Caco-2 (cell line): ENCODE data around the gene TLNRD1. TPM values are rescaled to one million over a fixed set of nuclear protein-coding genes. Genes with fewer than 3 reads are reported as not detected.
A peak's percentile ranks its signal among the peaks of the same experiment; 100 is the strongest.

Experiments used
- BruUV-seq: library from RNA; stranded (reverse); fragments of 400-500 nt; replicated peaks from 2 replicates; lab custom pipeline; 2021; lab: Mats Ljungman, UMichigan
- CTCF ChIA-PET: fragments of 300-600 bp; sonication (Branson Sonifier 250); formaldehyde crosslinking; loops from one replicate; lab custom pipeline; 2022; ENCODE audit warnings: antibody characterized with exemption; lab: Charles Lee
- POLR2A ChIA-PET: fragments of 300-600 bp; sonication (Branson Sonifier 250); formaldehyde crosslinking; loops from one replicate; lab custom pipeline; 2022; ENCODE audit warnings: antibody characterized with exemption; lab: Charles Lee
- DNase-seq, 2 experiments: peaks; one replicate each; pipeline versions ENCODE4 v3.0.0 to v3.0.0-alpha.2; 2020 to 2022
- H3K27me3 ChIP-seq: replicated peaks from 2 replicates; pipeline ENCODE4 v1.6.0; 2011; ENCODE audit warnings: low read length; ENCODE audit not compliant: control insufficient read depth, insufficient read depth
- H3K36me3 ChIP-seq: 2 replicates; pipeline ENCODE4 v1.5.1; 2011; ENCODE audit warnings: low read length; ENCODE audit not compliant: control insufficient read depth, insufficient read depth
- H3K4me1 ChIP-seq: fragments of 250-450 bp; sonication (Bioruptor Pico); 2 replicates; pipeline ENCODE4 v1.5.1; 2020; ENCODE audit warnings: mild to moderate bottlenecking
- H3K4me3 ChIP-seq: 2 replicates; pipeline ENCODE4 v1.5.1; 2011; ENCODE audit warnings: low read depth, mild to moderate bottlenecking, control low read depth, low read length
- H3K9me3 ChIP-seq: fragments of 250-450 bp; sonication (Bioruptor Pico); 2 replicates; pipeline ENCODE4 v1.5.1; 2020; ENCODE audit warnings: mild to moderate bottlenecking, moderate library complexity
- H3K27ac Mint-ChIP-seq: one replicate; pipeline ENCODE4 v1.8.0; 2022; ENCODE audit warnings: mixed read lengths; ENCODE audit not compliant: unreplicated experiment
- H3K27me3 Mint-ChIP-seq: one replicate; pipeline ENCODE4 v1.8.0; 2022; ENCODE audit warnings: mixed read lengths; ENCODE audit not compliant: insufficient read depth, unreplicated experiment
- H3K36me3 Mint-ChIP-seq: one replicate; pipeline ENCODE4 v1.8.0; 2022; ENCODE audit warnings: mild to moderate bottlenecking, mixed read lengths; ENCODE audit not compliant: insufficient read depth, unreplicated experiment
- H3K4me1 Mint-ChIP-seq: one replicate; pipeline ENCODE4 v1.8.0; 2022; ENCODE audit warnings: low read depth, mixed read lengths; ENCODE audit not compliant: unreplicated experiment
- H3K4me3 Mint-ChIP-seq: one replicate; pipeline ENCODE4 v1.8.0; 2022; ENCODE audit warnings: mild to moderate bottlenecking, moderate library complexity, mixed read lengths; ENCODE audit not compliant: unreplicated experiment
- H3K9me3 Mint-ChIP-seq: one replicate; pipeline ENCODE4 v1.8.0; 2022; ENCODE audit warnings: mixed read lengths; ENCODE audit not compliant: unreplicated experiment
- CTCF ChIP-seq, 2 experiments: fragments of 200-600 bp in 1 of 2; IDR thresholded peaks; 1 replicate in 1 of 2; 2 replicates in 1 of 2; pipeline versions ENCODE4 v1.5.1 to v1.8.0; 2011 to 2022; ENCODE audit warnings: antibody characterized with exemption in 1 of 2, control low read depth in 1 of 2, inconsistent platforms in 1 of 2, low read depth in 1 of 2, low read length in 1 of 2, mild to moderate bottlenecking in 1 of 2, moderate library complexity in 1 of 2; ENCODE audit not compliant: insufficient read depth in 1 of 2, severe bottlenecking in 1 of 2, unreplicated experiment in 1 of 2
- intact Hi-C: fragments of 100-400 bp; cut with micrococcal nuclease; formaldehyde crosslinking; loops from one replicate; pipeline ENCODE4 v1.10.0; 2022; ENCODE audit not compliant: unreplicated experiment
- total RNA-seq: library from RNA; stranded (reverse); gene quantifications from 2 replicates; pipeline ENCODE4 v1.2.3, GENCODE V29; 2022

The TLNRD1 gene
- total RNA-seq, 1 experiment from 2014 or later, result 13.7 TPM

- H3K36me3 ChIP-seq, result no peaks in the 10 kb centered on the region
- no peak overlapping the region for H3K4me3 ChIP-seq
- Mint-ChIP-seq H3K27ac (no peak overlapping the region), H3K4me3 (no peak overlapping the region), H3K4me1 (no peaks in the 10 kb centered on the region), H3K36me3 (no peaks in the 10 kb centered on the region), H3K27me3 (no peaks in the 10 kb centered on the region), H3K9me3 (no peaks in the 10 kb centered on the region)
- BruUV-seq, result no TSS peak
- H3K4me1 ChIP-seq, result no peaks in the 10 kb centered on the region
- H3K9me3 ChIP-seq, result no peaks in the 10 kb centered on the region
- CTCF ChIA-PET, result no interaction called here
- DNase-seq, result no peak
- no peak for TF ChIP-seq CTCF (IDR thresholded peaks at IDR 0.05; ENCODE audit: insufficient read depth in 1 of 2, low read depth in 1 of 2, low read length in 1 of 2, severe bottlenecking in 1 of 2, unreplicated experiment in 1 of 2)
- intact Hi-C loops, result loop anchor here (5.0 kb wide), 1 partner anchor 260 kb away; no protein-coding TSS in a partner anchor
- POLR2A ChIA-PET, result no interaction called here
- no peaks in the 10 kb centered on the region for H3K27me3 ChIP-seq
These were observed 3.0 kb upstream of the TLNRD1 start for GRCh38 chr15:80997692-80998091.

- Histone ChIP-seq H3K27me3 (no peaks in the 10 kb centered on the region), H3K4me3 (no peak overlapping the region), H3K9me3 (no peaks in the 10 kb centered on the region), H3K4me1 (no peaks in the 10 kb centered on the region), H3K36me3 (no peaks in the 10 kb centered on the region)
- no peak for TF ChIP-seq CTCF (IDR thresholded peaks at IDR 0.05; ENCODE audit: insufficient read depth in 1 of 2, low read depth in 1 of 2, low read length in 1 of 2, severe bottlenecking in 1 of 2, unreplicated experiment in 1 of 2)
- H3K4me1 Mint-ChIP-seq, result no peaks in the 10 kb centered on the region
- DNase-seq, result no peak
- H3K36me3 Mint-ChIP-seq, result no peaks in the 10 kb centered on the region
- intact Hi-C loops, result loop anchor here (5.0 kb wide), 1 partner anchor 259 kb away; no protein-coding TSS in a partner anchor
- no peak overlapping the region for H3K4me3 Mint-ChIP-seq
- H3K27me3 Mint-ChIP-seq, result no peaks in the 10 kb centered on the region
- H3K27ac Mint-ChIP-seq, result no peak overlapping the region
- BruUV-seq, result no TSS peak
- ChIA-PET POLR2A (no interaction called here), CTCF (no interaction called here)
- no peaks in the 10 kb centered on the region for H3K9me3 Mint-ChIP-seq
These were observed 2.5 kb upstream of the TLNRD1 start for GRCh38 chr15:80998251-80998650.

- Mint-ChIP-seq H3K27ac (peak overlapping the region; percentile 82), H3K9me3 (no peaks in the 10 kb centered on the region), H3K27me3 (no peaks in the 10 kb centered on the region), H3K4me3 (peak overlapping the region; percentile 90), H3K4me1 (no peaks in the 10 kb centered on the region), H3K36me3 (no peaks in the 10 kb centered on the region)
- TF ChIP-seq CTCF (IDR thresholded peaks at IDR 0.05; ENCODE audit: insufficient read depth in 1 of 2, low read depth in 1 of 2, low read length in 1 of 2, severe bottlenecking in 1 of 2, unreplicated experiment in 1 of 2), result no peak
- TSS peak; percentile 79 for BruUV-seq
- no peaks in the 10 kb centered on the region for H3K36me3 ChIP-seq
- intact Hi-C loops, result loop anchor here (1.0 to 5.0 kb wide), 2 partner anchors 10 to 258 kb away; partner anchors contain the start of gene MESD
- POLR2A ChIA-PET, result no interaction called here
- no peaks in the 10 kb centered on the region for H3K27me3 ChIP-seq
- DNase-seq, result no peak
- no peaks in the 10 kb centered on the region for H3K4me1 ChIP-seq
- CTCF ChIA-PET, result no interaction called here
- no peak overlapping the region for H3K4me3 ChIP-seq
- H3K9me3 ChIP-seq, result no peaks in the 10 kb centered on the region
These were observed 1.1 kb upstream of the TLNRD1 start for GRCh38 chr15:80999623-81000036.
